ENCODE data around the gene SCGB2A2.

DNA sequence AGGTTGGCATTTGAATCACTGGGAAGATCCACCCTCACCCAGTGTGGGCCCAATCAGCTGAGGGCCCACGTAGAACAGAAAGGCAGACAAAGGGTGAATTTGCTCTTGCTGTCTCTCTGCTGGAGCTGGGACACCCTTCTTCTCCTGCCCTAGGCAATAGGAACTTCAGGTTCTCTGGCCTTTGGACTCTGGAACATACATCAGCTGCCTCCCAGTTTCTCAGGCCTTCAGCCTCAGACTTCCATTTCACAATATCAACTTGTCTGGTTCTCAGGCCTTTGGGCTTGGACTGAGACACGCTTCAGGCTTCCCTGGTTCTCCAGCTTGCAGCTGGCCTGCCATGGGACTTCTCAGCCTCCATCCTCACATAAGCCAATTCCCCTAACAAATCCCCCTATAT, 52.6 kb downstream of the SCGB2A2 start:
- TF ChIP-seq SIN3A (IDR thresholded peaks at IDR 0.05; ENCODE audit: borderline replicate concordance, insufficient read depth, low read length), result no peak
- TF ChIP-seq POLR2AphosphoS5 (IDR thresholded peaks at IDR 0.05; ENCODE audit: low read depth, low read length), result no peak
- TF ChIP-seq TAF1 (IDR thresholded peaks at IDR 0.05; ENCODE audit: borderline replicate concordance, insufficient read depth, low read length), result no peak
